Mesothelial cell of epicardium (in vitro differentiated cells): Measurements from ENCODE around the gene MTUS2. TPM values are rescaled to one million over a fixed set of nuclear protein-coding genes. Genes with fewer than 3 reads are reported as not detected.

Experiments
- DNase-seq, 2 experiments: peaks; one replicate each; pipeline ENCODE4 v3.0.0; 2021; ENCODE audit warnings: low spot score in 2 of 2; ENCODE audit not compliant: unreplicated experiment in 2 of 2
- H3K27ac Mint-ChIP-seq: 2 replicates; pipeline ENCODE4 v1.8.0; 2021; ENCODE audit warnings: mixed read lengths
- H3K27me3 Mint-ChIP-seq: 2 replicates; pipeline ENCODE4 v1.8.0; 2021; ENCODE audit warnings: low read depth, mixed read lengths
- H3K36me3 Mint-ChIP-seq: 2 replicates; pipeline ENCODE4 v1.8.0; 2021; ENCODE audit warnings: mixed read lengths
- H3K4me1 Mint-ChIP-seq: 2 replicates; pipeline ENCODE4 v1.8.0; 2021; ENCODE audit warnings: mixed read lengths
- H3K4me3 Mint-ChIP-seq: 2 replicates; pipeline ENCODE4 v1.8.0; 2021; ENCODE audit warnings: mild to moderate bottlenecking, moderate library complexity, mixed read lengths
- H3K9me3 Mint-ChIP-seq: 2 replicates; pipeline ENCODE4 v1.8.0; 2021; ENCODE audit warnings: mixed read lengths
- CTCF ChIP-seq: fragments of 200-600 bp; sonication (generic); IDR thresholded peaks from one replicate; pipeline ENCODE4 v1.5.0; 2021; ENCODE audit warnings: antibody characterized with exemption; ENCODE audit not compliant: unreplicated experiment
- total RNA-seq: library from RNA; stranded (reverse); gene quantifications from 3 replicates; pipeline ENCODE4 v1.2.1, GENCODE V29; 2021

The MTUS2 gene
- total RNA-seq, 1 donor from 2014 or later, result 1.4 TPM

DNA sequence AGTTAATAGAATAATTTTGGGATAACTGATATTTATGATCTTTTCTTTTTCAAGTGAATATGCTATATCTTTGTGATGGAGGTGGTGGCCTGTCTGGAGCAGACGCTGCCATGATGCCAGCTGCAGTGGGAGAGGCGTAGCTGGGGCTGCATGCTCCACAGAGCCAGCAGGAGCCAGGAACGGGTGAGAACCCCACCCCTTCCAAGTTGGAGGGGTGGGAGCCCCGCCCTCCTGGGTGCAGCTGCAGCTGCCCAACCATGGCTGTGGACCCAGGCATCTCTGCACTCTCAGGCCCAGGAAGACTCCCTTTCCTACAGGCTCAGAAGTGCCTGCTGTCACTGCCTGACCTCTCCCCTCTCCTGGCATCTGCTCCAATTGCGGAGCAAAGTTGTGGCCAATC is 402.3 kb downstream of the MTUS2 start:
- DNase-seq, result no peak
- Mint-ChIP-seq H3K4me3 (no peak overlapping the region), H3K36me3 (peaks cover 2% of the 10 kb centered on the region), H3K27ac (no peak overlapping the region), H3K4me1 (no peaks in the 10 kb centered on the region), H3K9me3 (peaks cover 37% of the 10 kb centered on the region), H3K27me3 (no peaks in the 10 kb centered on the region)
- TF ChIP-seq CTCF, result no peak

DNA sequence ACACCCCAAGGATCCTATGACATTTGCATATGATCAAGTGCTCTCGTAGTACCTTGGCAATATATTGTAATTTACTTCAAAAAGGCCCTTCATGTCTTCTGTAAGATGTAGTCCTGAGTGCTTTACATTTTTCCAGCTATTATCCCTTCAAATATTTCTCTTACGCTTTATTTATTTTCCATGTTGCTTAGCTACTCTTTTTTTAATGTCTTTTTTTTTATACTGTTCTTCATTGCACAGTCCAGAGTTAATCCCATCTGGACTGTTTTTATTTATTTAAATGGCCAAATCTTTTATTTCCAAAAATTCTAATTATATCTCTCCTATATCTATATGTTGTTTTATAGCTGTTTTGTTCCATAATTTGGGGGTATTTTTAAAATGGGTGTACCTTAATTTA is 404.1 kb downstream of the MTUS2 start:
- Mint-ChIP-seq H3K27ac (no peak overlapping the region), H3K36me3 (peaks cover 2% of the 10 kb centered on the region), H3K9me3 (peaks cover 27% of the 10 kb centered on the region), H3K4me3 (no peak overlapping the region), H3K27me3 (no peaks in the 10 kb centered on the region), H3K4me1 (no peaks in the 10 kb centered on the region)
- no peak for DNase-seq
- no peak for TF ChIP-seq CTCF

DNA sequence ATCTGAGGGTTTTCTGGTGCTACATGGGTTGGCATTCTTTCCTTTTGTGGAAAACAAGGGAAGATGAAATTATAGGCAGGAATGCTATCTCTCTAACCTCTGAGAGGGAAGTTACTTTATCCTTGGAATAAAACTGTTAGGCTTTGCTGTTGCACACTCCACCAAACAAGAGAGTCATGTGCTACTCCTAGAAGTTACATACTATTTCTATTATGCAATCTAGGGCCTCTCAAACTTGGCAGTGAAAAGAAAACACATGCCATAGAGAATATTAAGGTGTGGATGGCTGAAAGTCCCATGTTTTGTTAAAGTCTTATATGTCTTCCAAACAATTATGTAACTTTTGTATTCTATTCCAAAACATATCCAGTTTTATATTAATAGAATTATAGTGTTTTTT is 407.4 kb downstream of the MTUS2 start:
- H3K9me3 Mint-ChIP-seq, result peaks cover 7% of the 10 kb centered on the region
- DNase-seq, result no peak
- peaks cover under 1% of the 10 kb centered on the region for H3K4me1 Mint-ChIP-seq
- TF ChIP-seq CTCF, result no peak
- H3K27me3 Mint-ChIP-seq, result no peaks in the 10 kb centered on the region
- no peak overlapping the region for H3K4me3 Mint-ChIP-seq
- peaks cover 2% of the 10 kb centered on the region for H3K36me3 Mint-ChIP-seq
- no peak overlapping the region for H3K27ac Mint-ChIP-seq

DNA sequence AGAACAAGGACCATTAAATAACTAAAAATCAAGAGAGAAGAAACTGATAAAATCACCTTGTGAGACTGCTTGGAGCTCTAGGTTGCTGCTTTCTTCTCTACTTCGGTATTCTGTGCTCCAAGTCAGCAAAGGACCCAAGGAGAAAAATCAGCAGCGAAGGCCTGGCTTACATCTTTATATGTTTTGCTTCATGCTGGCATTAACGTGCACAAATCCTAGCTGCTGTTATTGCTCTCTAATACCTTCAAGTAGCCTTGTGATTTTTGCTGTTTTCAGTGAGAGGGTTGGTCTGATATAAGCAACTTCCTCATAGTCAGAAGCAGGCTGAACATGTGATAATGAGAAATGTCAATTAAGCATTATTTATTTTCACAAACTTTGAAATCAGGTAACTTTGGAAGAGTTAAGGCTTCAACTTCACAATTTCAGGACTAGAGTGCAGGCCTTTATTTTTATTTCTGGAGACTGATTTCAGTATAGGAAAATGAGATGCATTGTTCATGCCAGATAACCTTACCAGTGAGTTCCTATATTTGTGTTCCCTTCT is 410.2 kb downstream of the MTUS2 start:
- no peak for TF ChIP-seq CTCF
- Mint-ChIP-seq H3K4me3 (no peak overlapping the region), H3K4me1 (peaks cover 2% of the 10 kb centered on the region)

GRCh38 chr13:29239653-29240525 is 419.8 kb downstream of the MTUS2 start:
- Mint-ChIP-seq H3K9me3 (peaks cover 33% of the 10 kb centered on the region), H3K36me3 (no peaks in the 10 kb centered on the region), H3K27me3 (peaks cover 15% of the 10 kb centered on the region), H3K27ac (no peak overlapping the region), H3K4me3 (no peak overlapping the region), H3K4me1 (no peaks in the 10 kb centered on the region)
- no peak for DNase-seq
- TF ChIP-seq CTCF, result no peak

More for the DNA sequence above, 410.2 kb downstream of the MTUS2 start:
- no peaks in the 10 kb centered on the region for H3K27me3 Mint-ChIP-seq
- DNase-seq, result no peak
- H3K36me3 Mint-ChIP-seq, result no peaks in the 10 kb centered on the region
- H3K9me3 Mint-ChIP-seq, result no peaks in the 10 kb centered on the region
- no peak overlapping the region for H3K27ac Mint-ChIP-seq
